NCI-H187 treated with DMSO at 0.1 percent for 48 hours (cell line): ENCODE data around the gene HIVEP2.

Source experiments
- DNase-seq: peaks from one replicate; lab custom pipeline; 2025; lab: John Stamatoyannopoulos, UW

The HIVEP2 gene

GRCh38 chr6:142816031-142816430 is 128.9 kb downstream of the HIVEP2 start:
- DNase-seq, result no peak

- DNase-seq, result no peak
These were observed 133.1 kb downstream of the HIVEP2 start for GRCh38 chr6:142811923-142812322.

GRCh38 chr6:142810952-142811514 is 133.9 kb downstream of the HIVEP2 start:
- DNase-seq, result no peak

- no peak for DNase-seq
These were observed 135.0 kb downstream of the HIVEP2 start for GRCh38 chr6:142809947-142810346.

GRCh38 chr6:142808405-142809061 is 136.4 kb downstream of the HIVEP2 start:
- DNase-seq, result no peak

- DNase-seq, result no peak
These were observed 139.9 kb downstream of the HIVEP2 start for GRCh38 chr6:142805042-142805441.

- no peak for DNase-seq
These were observed 140.5 kb downstream of the HIVEP2 start for GRCh38 chr6:142804490-142804889.

GRCh38 chr6:142803495-142804058 is 141.4 kb downstream of the HIVEP2 start:
- DNase-seq, result no peak

- DNase-seq, result no peak
These were observed 141.9 kb downstream of the HIVEP2 start for GRCh38 chr6:142803032-142803431.

- DNase-seq, result no peak
These were observed 142.9 kb downstream of the HIVEP2 start for GRCh38 chr6:142802124-142802523.

- no peak for DNase-seq
These were observed 144.7 kb downstream of the HIVEP2 start for GRCh38 chr6:142800240-142800639.

GRCh38 chr6:142799639-142800038 is 145.3 kb downstream of the HIVEP2 start:
- DNase-seq, result no peak

- no peak for DNase-seq
These were observed 147.8 kb downstream of the HIVEP2 start for GRCh38 chr6:142797159-142797558.

- peak; percentile 15 for DNase-seq
These were observed 148.4 kb downstream of the HIVEP2 start for GRCh38 chr6:142796571-142796970.

- DNase-seq, result no peak
These were observed 149.0 kb downstream of the HIVEP2 start for GRCh38 chr6:142796024-142796423.

GRCh38 chr6:142794424-142794823 is 150.6 kb downstream of the HIVEP2 start:
- no peak for DNase-seq

- DNase-seq, result no peak
These were observed 154.7 kb downstream of the HIVEP2 start for GRCh38 chr6:142790257-142790656.

- DNase-seq, result no peak
These were observed 157.6 kb downstream of the HIVEP2 start for GRCh38 chr6:142787422-142787821.

- DNase-seq, result no peak
These were observed 158.5 kb downstream of the HIVEP2 start for GRCh38 chr6:142786476-142786875.

GRCh38 chr6:142784344-142784743 is 160.6 kb downstream of the HIVEP2 start:
- DNase-seq, result no peak

- DNase-seq, result no peak
These were observed 161.5 kb downstream of the HIVEP2 start for GRCh38 chr6:142783499-142783898.

GRCh38 chr6:142781129-142781528 is 163.8 kb downstream of the HIVEP2 start:
- DNase-seq, result no peak

- no peak for DNase-seq
These were observed 170.9 kb downstream of the HIVEP2 start for GRCh38 chr6:142773859-142774648.
